SJCRH30 (cell line): Measurements from ENCODE around the gene EMC10. TPM values are rescaled to one million over a fixed set of nuclear protein-coding genes. Genes with fewer than 3 reads are reported as not detected.
A peak's percentile ranks its signal among the peaks of the same experiment; 100 is the strongest.

ENCODE experiments used
- DNase-seq, 2 experiments: peaks; one replicate each; pipeline ENCODE4 v3.0.0-alpha.2; 2015 to 2020
- H3K27ac ChIP-seq: fragments of 250-450 bp; sonication (Bioruptor Pico); 2 replicates; pipeline ENCODE4 v1.5.1; 2020; ENCODE audit warnings: mild to moderate bottlenecking, moderate library complexity
- H3K27me3 ChIP-seq: fragments of 250-450 bp; sonication (Bioruptor Pico); 2 replicates; pipeline ENCODE4 v1.5.1; 2020; ENCODE audit warnings: mild to moderate bottlenecking, moderate library complexity
- H3K36me3 ChIP-seq: fragments of 250-450 bp; sonication (Bioruptor Pico); 2 replicates; pipeline ENCODE4 v1.5.1; 2020; ENCODE audit warnings: mild to moderate bottlenecking, moderate library complexity
- H3K4me1 ChIP-seq: fragments of 250-450 bp; sonication (Bioruptor Pico); 2 replicates; pipeline ENCODE4 v1.5.1; 2020; ENCODE audit warnings: mild to moderate bottlenecking, moderate library complexity
- H3K4me3 ChIP-seq: fragments of 250-450 bp; sonication (Bioruptor Pico); 2 replicates; pipeline ENCODE4 v1.5.1; 2020; ENCODE audit warnings: mild to moderate bottlenecking, moderate library complexity
- H3K9me3 ChIP-seq: fragments of 250-450 bp; sonication (Bioruptor Pico); replicated peaks from 2 replicates; pipeline ENCODE4 v1.5.1; 2020; ENCODE audit warnings: mild to moderate bottlenecking, moderate library complexity
- total RNA-seq: library from RNA; depleted of rRNA; stranded (reverse); fragments of >200 nt; shearing (Covaris generic); gene quantifications from 2 replicates; pipeline ENCODE4 v1.2.3, GENCODE V29; 2014

The EMC10 gene
- total RNA-seq, 1 experiment from 2014 or later = 52.7 TPM

DNA sequence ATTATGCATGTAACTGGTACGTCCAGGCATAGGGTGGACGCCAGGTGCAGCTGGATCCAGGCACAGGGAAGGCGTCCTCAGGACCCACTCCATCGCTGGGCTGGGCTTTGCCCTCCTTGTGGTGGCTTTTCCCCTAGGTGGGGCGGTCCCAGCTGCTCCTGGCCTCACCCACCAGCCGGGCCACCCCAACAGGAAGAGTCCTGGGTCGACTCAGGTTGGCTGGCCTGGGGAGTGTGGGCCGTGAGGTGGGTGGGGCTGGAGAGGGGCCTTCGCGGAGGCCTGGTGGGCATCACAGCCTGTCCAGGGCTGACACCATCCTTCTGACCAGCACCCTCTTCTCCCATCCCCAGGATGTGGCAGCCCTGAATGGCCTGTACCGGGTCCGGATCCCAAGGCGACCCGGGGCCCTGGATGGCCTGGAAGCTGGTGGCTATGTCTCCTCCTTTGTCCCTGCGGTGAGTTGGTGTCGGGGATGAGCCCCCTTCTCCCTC is 3.5 kb downstream of the EMC10 start:
- H3K36me3 ChIP-seq = no peaks in the 10 kb centered on the region
- H3K27me3 ChIP-seq = no peaks in the 10 kb centered on the region
- DNase-seq = no peak
- H3K4me1 ChIP-seq = no peaks in the 10 kb centered on the region; the same call in 1 of the 2 replicates
- H3K9me3 ChIP-seq = no peaks in the 10 kb centered on the region
- H3K27ac ChIP-seq = no peak overlapping the region
- no peak overlapping the region for H3K4me3 ChIP-seq

DNA sequence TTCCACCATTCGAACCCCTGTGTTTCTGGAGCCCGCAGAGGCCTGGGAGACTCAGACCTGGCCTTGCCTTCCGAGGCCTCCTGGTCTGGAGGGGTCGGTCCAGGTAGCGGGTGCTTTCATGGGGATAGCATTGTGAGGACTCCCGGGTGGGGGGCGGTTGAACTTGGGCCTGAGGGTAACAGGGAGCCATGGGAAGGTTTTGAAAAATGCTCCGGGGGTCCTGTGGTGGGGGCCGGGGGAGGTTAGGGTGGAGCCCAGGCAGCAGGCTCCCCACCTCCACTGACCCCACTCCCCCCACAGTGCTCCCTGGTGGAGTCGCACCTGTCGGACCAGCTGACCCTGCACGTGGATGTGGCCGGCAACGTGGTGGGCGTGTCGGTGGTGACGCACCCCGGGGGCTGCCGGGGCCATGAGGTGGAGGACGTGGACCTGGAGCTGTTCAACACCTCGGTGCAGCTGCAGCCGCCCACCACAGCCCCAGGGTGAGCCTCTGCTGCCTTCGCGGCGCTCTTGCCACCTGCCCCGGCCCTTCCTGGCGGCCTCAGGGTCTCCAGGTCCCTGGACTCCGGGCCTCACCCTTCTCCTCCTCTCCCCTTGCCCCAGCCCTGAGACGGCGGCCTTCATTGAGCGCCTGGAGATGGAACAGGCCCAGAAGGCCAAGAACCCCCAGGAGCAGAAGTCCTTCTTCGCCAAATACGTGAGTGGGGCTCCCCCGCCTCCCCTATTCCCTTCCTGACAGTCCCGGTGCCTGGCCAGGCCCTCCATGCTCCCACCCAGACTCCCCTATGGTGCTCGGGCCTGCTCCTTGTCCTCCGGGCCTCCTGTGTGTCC is 4.2 kb downstream of the EMC10 start:
- no peaks in the 10 kb centered on the region for H3K36me3 ChIP-seq
- H3K9me3 ChIP-seq = no peaks in the 10 kb centered on the region
- H3K27me3 ChIP-seq = no peaks in the 10 kb centered on the region
- H3K4me1 ChIP-seq = no peaks in the 10 kb centered on the region; the same call in 1 of the 2 replicates
- no peak for DNase-seq
- no peak overlapping the region for H3K27ac ChIP-seq
- H3K4me3 ChIP-seq = no peak overlapping the region

DNA sequence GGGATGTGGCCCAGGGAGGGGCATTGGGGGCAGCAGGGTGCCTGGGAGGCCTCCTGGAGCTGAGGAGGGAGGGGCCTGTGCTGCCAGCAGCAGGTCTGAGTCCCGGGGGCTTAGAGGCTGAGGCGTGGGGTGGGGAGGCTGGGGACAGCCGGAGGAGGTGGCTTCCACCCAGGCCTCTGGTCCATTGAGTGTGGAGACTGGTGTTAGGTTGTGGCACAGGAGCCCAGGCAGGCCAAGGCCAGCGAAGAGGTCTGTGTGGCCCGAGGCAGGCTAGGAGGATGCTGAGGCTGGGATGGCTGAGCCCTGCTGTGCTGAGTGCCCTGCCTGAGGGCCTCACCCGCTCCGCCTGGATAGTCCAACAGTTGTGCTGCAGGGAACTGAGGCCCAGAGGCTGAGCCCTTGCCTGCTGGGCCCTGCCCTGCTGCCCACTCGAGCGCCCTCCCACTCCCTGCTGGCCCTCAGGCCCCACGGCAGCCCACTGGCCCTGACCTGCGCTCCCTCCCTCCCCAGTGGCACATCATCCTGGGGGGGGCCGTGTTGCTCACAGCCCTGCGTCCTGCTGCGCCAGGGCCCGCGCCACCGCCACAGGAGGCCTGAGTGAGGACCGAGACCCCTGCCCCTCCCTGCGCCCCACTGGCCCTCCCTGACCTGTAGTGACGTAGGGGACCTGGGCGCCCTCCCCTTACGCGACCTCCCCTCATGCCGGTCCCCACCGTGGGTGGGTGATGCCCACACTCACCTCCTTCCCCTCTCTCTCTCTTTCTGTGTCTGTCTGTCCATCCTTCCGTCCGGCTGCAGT is 5.2 kb downstream of the EMC10 start:
- DNase-seq = no peak
- H3K36me3 ChIP-seq = peaks cover 8% of the 10 kb centered on the region
- no peaks in the 10 kb centered on the region for H3K27me3 ChIP-seq
- H3K4me1 ChIP-seq = no peaks in the 10 kb centered on the region; the same call in 1 of the 2 replicates
- H3K4me3 ChIP-seq = no peak overlapping the region
- no peak overlapping the region for H3K27ac ChIP-seq
- no peaks in the 10 kb centered on the region for H3K9me3 ChIP-seq

DNA sequence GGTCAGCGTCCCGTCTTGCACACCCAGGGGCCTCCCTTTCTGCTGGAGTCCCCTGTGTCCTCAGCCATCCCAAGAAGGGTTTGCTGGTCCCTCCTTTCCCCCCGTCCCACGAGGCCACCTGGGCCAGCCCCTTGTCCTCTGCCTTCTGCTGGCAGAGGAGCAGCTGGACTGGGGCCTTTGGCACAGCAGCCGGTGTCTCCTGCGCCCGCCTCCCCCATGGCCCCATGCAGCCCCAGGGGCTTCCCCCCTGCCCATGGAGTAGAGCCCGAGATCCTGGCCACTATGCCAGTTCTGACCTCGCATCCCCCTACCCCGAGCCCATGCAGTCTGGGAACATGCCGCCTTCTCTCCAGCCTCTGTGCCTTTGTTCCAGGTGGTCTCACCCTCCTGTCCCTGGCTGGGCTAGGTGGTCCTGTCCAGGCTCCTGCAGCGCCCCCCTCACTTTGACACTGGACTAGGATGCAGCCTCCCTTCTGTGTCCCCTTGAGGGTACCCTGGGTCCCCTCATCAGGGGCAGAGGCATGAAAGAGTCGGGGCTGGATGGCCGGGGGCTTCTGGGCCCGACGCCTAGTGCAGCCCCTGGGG is 6.1 kb downstream of the EMC10 start:
- peaks cover 16% of the 10 kb centered on the region for H3K36me3 ChIP-seq
- H3K4me1 ChIP-seq = no peaks in the 10 kb centered on the region; the same call in 1 of the 2 replicates
- H3K9me3 ChIP-seq = no peaks in the 10 kb centered on the region
- no peak overlapping the region for H3K27ac ChIP-seq
- H3K27me3 ChIP-seq = no peaks in the 10 kb centered on the region
- H3K4me3 ChIP-seq = no peak overlapping the region
- no peak for DNase-seq

DNA sequence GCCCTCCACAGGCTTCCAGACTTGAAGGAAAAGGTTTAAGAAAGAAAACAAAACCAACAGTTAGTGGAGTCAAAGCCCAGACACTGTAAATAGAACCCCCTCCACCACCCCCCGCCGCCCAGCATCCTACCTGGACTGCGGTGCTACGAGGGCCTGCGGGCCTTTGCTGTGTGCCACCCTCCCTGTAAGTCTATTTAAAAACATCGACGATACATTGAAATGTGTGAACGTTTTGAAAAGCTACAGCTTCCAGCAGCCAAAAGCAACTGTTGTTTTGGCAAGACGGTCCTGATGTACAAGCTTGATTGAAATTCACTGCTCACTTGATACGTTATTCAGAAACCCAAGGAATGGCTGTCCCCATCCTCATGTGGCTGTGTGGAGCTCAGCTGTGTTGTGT is 6.6 kb downstream of the EMC10 start:
- H3K9me3 ChIP-seq = no peaks in the 10 kb centered on the region
- H3K4me3 ChIP-seq = no peak overlapping the region
- H3K27ac ChIP-seq = no peak overlapping the region
- no peak for DNase-seq
- no peaks in the 10 kb centered on the region for H3K4me1 ChIP-seq
- H3K36me3 ChIP-seq = peaks cover 22% of the 10 kb centered on the region
- no peaks in the 10 kb centered on the region for H3K27me3 ChIP-seq

DNA sequence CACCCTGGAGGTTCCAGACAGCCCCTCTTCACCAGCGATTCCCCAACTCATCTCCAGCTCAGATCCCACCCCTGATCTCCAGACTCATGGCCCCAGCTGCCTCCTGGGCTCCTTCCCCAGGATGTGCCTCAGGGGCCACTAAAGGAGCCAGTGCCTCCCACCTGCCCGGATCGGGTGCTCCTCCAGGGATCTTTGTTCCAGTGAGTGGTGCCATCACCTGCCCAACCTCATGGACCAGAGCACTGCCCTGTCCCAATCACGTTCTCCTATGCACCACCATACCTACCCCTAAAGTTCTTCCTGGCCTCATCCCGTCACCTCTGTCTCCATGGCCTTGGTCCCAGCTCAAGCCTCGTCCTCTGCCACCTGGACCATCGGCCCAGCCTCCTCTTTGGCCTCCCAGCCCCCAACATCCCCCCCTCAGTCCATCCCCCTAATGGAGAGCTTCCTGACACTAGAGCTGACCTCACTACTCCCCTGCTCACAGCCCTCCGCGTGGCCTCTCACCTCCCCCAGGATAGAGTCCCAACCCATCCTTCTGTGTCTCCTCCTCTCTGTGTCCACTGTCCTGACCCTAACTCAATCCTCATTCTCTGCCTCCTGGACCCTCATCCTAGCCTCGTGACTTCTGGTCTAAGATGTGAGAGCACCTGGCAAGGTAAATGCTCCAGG is 9.1 kb downstream of the EMC10 start:
- H3K36me3 ChIP-seq = peaks cover 22% of the 10 kb centered on the region
- H3K4me1 ChIP-seq = peaks cover 13% of the 10 kb centered on the region
- H3K4me3 ChIP-seq = no peak overlapping the region
- H3K27me3 ChIP-seq = no peaks in the 10 kb centered on the region
- no peaks in the 10 kb centered on the region for H3K9me3 ChIP-seq
- H3K27ac ChIP-seq = no peak overlapping the region
- no peak for DNase-seq

DNA sequence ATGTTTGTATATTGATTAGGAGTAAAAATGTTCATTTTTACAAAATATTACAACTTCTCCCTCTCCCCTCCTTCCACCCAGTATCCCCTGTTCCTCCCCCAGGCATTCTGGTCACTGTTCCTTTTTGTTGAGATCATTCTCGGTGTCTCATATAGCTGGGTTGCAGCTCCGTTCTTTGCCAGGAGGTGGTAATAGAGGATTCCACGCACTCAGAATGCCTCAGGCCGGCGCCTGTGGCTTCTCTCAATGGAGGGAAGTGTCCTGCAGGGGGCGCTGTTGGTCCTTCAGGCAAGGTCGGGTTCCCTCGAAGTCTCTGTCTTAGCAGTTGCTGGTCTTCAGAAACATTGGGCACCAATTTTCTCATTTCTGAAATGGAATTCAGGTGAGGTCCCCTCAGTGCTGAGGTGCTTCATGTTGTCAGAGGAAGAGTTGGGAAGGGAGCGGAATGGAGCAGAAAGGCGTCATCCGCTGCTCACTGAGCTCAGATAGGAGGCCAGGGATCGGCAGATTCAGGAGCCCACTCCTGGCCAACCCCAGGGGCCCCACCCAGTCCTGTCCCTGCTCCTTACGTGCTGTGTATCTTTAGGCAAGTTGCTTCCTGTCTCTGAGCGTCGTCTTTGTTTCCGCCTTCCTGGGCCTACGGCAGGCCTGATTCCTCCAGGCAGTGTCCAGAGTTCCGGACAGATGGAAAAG is 10.7 kb downstream of the EMC10 start:
- DNase-seq = peak; percentile 81 to 82
- H3K27me3 ChIP-seq = no peaks in the 10 kb centered on the region
- peaks cover 25% of the 10 kb centered on the region for H3K4me1 ChIP-seq
- H3K27ac ChIP-seq = no peak overlapping the region
- peaks cover 22% of the 10 kb centered on the region for H3K36me3 ChIP-seq
- H3K4me3 ChIP-seq = no peak overlapping the region
- no peaks in the 10 kb centered on the region for H3K9me3 ChIP-seq

DNA sequence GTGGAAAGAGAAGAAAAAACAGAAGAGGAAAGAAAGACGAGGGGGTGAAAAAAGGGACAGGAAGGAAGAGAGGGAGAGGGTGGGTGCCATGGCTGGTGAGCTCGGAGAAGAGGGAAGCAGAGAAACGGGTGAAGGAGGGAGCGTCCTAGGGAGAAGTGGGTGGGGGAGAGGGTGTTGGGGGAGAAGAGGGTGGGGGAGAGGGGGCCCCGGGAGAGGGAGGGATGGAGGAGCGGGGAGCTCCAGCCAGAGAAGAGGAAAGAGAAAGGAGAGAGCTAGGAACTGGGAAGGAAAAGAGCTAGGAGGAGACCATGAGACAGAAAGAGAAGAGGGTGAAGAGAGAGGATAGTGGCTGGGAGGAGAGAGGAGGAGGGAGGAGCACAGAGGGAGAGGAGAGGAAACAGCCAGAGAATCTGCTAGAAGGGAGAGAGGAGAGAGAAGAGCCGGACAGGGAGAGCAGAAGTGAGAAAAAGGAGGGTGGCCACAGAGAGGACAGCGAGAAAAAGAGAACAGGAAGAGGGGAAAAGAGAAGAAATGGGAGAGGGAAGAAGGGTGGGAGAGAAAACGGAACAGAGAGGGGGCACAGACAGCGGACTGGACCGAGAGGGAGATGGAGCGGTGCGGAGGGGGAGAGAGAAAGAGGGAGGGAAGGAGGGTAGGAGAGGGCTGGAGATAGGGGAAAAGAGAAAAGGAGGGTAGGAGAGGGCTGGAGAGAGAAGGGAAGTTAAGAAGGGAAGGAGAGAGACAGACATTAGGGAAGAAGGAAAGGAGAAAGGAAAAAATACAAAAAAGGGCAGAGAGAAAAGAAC is 12.3 kb downstream of the EMC10 start:
- no peak for DNase-seq
- H3K4me1 ChIP-seq = peaks cover 28% of the 10 kb centered on the region
- H3K9me3 ChIP-seq = no peaks in the 10 kb centered on the region
- H3K36me3 ChIP-seq = peaks cover 22% of the 10 kb centered on the region
- H3K27ac ChIP-seq = peak overlapping the region; percentile 86
- no peaks in the 10 kb centered on the region for H3K27me3 ChIP-seq
- no peak overlapping the region for H3K4me3 ChIP-seq

DNA sequence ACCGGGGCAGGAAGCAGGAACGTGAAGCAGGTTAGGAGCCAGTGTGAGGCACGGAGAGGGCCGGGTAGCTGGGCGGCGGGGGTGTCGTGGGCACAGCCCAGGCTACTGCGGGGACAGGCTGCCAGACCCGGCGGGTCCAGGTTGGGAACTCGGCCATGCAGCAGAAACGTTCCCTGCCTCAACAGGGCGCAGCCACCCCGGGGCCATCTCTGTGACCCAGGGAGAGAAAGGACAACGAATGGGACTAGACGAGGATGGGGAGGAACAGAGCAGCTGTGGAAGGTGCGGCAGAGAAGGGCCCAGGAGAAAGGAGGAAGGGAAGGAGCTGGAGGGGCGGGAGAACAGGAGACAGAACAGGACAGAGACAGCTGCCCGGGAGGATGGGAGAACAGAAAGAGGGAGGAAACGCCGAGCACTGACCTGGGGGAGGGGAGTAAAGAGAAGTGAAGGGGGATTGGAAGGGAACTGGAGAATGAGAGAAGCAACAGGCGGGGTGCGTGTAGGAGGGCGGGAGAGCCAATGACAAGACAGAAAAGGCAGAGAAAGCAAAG is 13.2 kb downstream of the EMC10 start:
- Histone ChIP-seq H3K36me3 (peaks cover 22% of the 10 kb centered on the region), H3K27me3 (no peaks in the 10 kb centered on the region), H3K4me3 (peak overlapping the region; percentile 28; the same call in 1 of the 2 replicates), H3K9me3 (no peaks in the 10 kb centered on the region), H3K4me1 (peaks cover 28% of the 10 kb centered on the region), H3K27ac (peak overlapping the region; percentile 86)
- peak; percentile 95 to 98 for DNase-seq

DNA sequence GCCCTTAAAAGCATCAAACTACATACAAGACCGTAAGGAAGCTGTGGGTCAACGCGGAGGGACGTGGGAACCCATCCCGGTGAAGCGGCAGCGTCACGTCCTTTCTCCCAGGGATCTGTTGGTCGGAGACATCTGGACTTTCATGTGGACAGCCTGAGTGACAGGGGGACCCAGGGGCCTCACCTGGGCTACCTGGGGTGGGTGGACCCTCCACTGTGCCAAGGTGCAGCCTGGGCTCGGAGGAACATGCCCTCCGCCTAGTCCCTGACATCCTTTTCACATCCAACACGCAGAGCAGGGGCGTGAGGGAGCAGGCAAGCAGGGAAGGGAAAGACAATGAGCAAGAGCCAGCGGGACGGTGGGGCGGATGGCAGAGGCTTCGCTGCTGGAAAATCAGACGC is 14.1 kb downstream of the EMC10 start:
- H3K9me3 ChIP-seq = no peaks in the 10 kb centered on the region
- H3K27ac ChIP-seq = peak overlapping the region; percentile 86
- peak overlapping the region; percentile 44 for H3K4me3 ChIP-seq
- peaks cover 28% of the 10 kb centered on the region for H3K4me1 ChIP-seq
- H3K36me3 ChIP-seq = peaks cover 22% of the 10 kb centered on the region
- peak; percentile 42 to 51 for DNase-seq
- no peaks in the 10 kb centered on the region for H3K27me3 ChIP-seq

DNA sequence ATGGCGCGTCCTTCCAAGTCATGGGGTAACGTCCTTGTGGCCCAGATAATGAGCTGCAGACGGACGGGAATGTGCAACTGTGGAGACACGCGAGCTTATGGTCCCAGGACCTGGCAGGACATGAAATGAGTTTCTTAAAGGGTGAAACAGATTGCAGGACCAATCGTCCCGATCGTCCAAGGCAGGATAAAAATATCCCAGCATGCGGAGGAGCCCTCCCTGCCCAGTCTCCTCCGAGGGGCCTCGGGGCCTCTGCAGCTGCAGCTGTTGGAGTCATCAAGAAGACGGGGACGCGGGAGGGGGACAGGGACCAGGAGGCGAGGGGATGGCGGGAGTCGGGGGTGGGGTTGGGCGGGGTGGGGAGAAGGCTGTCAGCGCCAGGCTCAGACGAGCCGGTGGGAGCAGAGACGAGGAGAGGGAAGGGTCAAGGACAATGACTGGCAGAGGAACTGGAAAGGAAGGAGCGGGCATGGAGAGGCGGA is 14.7 kb downstream of the EMC10 start:
- Histone ChIP-seq H3K36me3 (peaks cover 19% of the 10 kb centered on the region), H3K4me3 (peak overlapping the region; percentile 44), H3K9me3 (no peaks in the 10 kb centered on the region), H3K4me1 (peaks cover 29% of the 10 kb centered on the region), H3K27me3 (no peaks in the 10 kb centered on the region), H3K27ac (peak overlapping the region; percentile 86)
- peak; percentile 95 to 97 for DNase-seq

DNA sequence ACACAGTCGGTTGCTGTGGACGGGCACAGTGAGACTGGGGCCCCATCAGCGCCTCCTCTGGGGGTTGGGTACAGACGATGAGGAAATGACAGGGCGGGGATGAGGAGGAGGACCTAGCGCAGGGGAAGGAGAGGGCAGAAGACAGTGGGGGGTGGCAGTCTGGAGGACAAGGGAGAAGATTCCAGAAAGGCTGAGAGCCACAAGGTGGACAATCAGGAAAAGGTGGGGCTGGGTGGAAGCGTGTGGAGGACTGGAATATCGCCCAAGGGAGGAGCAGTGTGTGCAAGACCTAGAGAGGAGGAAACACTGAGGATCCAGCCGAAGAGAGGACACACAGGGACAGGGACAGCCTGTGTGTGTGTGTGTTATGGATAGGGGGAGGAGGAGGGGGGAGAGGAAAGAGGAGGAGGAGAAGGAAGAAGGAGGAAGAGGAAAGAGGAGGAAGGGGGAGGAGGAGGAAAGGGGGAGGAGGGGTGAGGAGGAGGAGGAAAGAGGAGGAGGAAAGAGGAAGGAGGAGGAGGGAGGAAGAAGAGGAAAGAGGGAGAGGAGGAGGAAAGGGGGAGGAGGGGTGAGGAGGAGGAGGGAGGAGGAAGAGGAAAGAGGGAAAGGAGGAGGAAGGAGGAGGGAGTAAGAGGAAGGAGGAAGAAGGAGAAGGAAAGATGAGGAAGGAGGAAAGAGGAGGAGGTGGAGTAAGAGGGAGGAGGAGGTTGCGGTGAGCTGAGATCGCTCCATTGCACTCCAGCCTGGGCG is 16.2 kb downstream of the EMC10 start:
- Histone ChIP-seq H3K4me1 (peaks cover 34% of the 10 kb centered on the region), H3K4me3 (no peak overlapping the region), H3K27ac (no peak overlapping the region), H3K27me3 (no peaks in the 10 kb centered on the region), H3K9me3 (no peaks in the 10 kb centered on the region), H3K36me3 (peaks cover 4% of the 10 kb centered on the region)
- DNase-seq = peak in 1 of 2 experiments; percentile 46
